Stomach (tissue), 4 donors: ENCODE data around the gene RSPRY1.

Source experiments
- POLR2A ChIP-seq, 4 donors: fragments of 450-650 bp; IDR thresholded peaks; one replicate each; pipeline ENCODE4 v1.6.1; 2016; ENCODE audit warnings: antibody characterized with exemption in 4 of 4, control low read depth in 2 of 4, mild to moderate bottlenecking in 1 of 4, moderate library complexity in 1 of 4
- TF ChIP-seq, protein P1 (sequence below), 7 experiments: fragments of 450-650 bp in 4 of 7; fragments of 200-600 bp in 3 of 7; sonication (generic) in 3 of 7; IDR thresholded peaks; one replicate each; pipeline ENCODE4 v1.5.1; 2016 to 2019; ENCODE audit warnings: antibody characterized with exemption in 7 of 7, control low read depth in 2 of 7, mild to moderate bottlenecking in 1 of 7

GRCh38 chr16:57175896-57176295, 10.2 kb upstream of the RSPRY1 start:
- no peak for TF ChIP-seq POLR2A (IDR thresholded peaks at IDR 0.05)
- TF ChIP-seq, protein P1, sequence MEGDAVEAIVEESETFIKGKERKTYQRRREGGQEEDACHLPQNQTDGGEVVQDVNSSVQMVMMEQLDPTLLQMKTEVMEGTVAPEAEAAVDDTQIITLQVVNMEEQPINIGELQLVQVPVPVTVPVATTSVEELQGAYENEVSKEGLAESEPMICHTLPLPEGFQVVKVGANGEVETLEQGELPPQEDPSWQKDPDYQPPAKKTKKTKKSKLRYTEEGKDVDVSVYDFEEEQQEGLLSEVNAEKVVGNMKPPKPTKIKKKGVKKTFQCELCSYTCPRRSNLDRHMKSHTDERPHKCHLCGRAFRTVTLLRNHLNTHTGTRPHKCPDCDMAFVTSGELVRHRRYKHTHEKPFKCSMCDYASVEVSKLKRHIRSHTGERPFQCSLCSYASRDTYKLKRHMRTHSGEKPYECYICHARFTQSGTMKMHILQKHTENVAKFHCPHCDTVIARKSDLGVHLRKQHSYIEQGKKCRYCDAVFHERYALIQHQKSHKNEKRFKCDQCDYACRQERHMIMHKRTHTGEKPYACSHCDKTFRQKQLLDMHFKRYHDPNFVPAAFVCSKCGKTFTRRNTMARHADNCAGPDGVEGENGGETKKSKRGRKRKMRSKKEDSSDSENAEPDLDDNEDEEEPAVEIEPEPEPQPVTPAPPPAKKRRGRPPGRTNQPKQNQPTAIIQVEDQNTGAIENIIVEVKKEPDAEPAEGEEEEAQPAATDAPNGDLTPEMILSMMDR (IDR thresholded peaks at IDR 0.05): no peak
